Tibial artery (tissue), 4 donors: ENCODE data around the gene WNK1.

Source experiments
- DNase-seq, 2 donors: peaks; one replicate each; pipeline ENCODE4 v3.0.0-alpha.2; 2019
- H3K27ac ChIP-seq, 2 donors: fragments of 200-600 bp; sonication (generic) in 1 of 2; 1 replicate in 1 of 2; 2 replicates in 1 of 2; pipeline ENCODE4 v1.5.1; 2018 to 2019; ENCODE audit warnings: mild to moderate bottlenecking in 1 of 2
- H3K27me3 ChIP-seq, 2 donors: fragments of 200-600 bp; sonication (generic) in 1 of 2; one replicate each; pipeline versions ENCODE4 v1.5.1 to v1.6.0; 2016 to 2019
- H3K36me3 ChIP-seq, 3 donors: fragments of 200-600 bp; sonication (generic) in 2 of 3; one replicate each; pipeline ENCODE4 v1.5.1; 2016 to 2019; ENCODE audit warnings: mild to moderate bottlenecking in 2 of 3
- H3K4me1 ChIP-seq, 4 donors: fragments of 200-600 bp; sonication (generic) in 2 of 4; 1 replicate in 3 of 4; 2 replicates in 1 of 4; pipeline ENCODE4 v1.5.1; 2016 to 2019
- H3K4me3 ChIP-seq, 2 donors: fragments of 200-600 bp; sonication (generic) in 1 of 2; 1 replicate in 1 of 2; 2 replicates in 1 of 2; pipeline ENCODE4 v1.5.1; 2018 to 2019; ENCODE audit warnings: mild to moderate bottlenecking in 2 of 2
- H3K9me3 ChIP-seq, 3 donors: fragments of 200-600 bp; sonication (generic) in 1 of 3; one replicate each; pipeline ENCODE4 v1.5.1; 2016 to 2019
- intact Hi-C: fragments of 100-400 bp; cut with DNase I; formaldehyde crosslinking; loops from one replicate; pipeline ENCODE4 v1.15.0; 2023; ENCODE audit warnings: low total_unique reads
- TF ChIP-seq, protein P1 (sequence below), 2 experiments: fragments of 200-600 bp in 1 of 2; fragments of 450-650 bp in 1 of 2; IDR thresholded peaks; one replicate each; pipeline ENCODE4 v1.5.1; 2017 to 2019; ENCODE audit warnings: antibody characterized with exemption in 2 of 2, mild to moderate bottlenecking in 1 of 2, moderate library complexity in 1 of 2

Gene WNK1

DNA sequence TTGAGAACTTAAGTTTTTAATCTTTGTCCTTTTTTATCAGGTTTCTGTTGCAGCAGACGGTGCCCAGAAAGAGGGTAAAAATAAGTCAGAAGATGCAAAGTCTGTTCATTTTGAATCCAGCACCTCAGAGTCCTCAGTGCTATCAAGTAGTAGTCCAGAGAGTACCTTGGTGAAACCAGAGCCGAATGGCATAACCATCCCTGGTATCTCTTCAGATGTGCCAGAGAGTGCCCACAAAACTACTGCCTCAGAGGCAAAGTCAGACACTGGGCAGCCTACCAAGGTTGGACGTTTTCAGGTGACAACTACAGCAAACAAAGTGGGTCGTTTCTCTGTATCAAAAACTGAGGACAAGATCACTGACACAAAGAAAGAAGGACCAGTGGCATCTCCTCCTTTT is 143.7 kb downstream of the WNK1 start:
- Histone ChIP-seq H3K4me3 (no peak overlapping the region), H3K27me3 (no peaks in the 10 kb centered on the region), H3K36me3 (peaks cover 79 to 99% (median 84%) of the 10 kb centered on the region in 3 donors), H3K4me1 (peaks cover 0 to 15% (median 0%) of the 10 kb centered on the region in 4 donors), H3K27ac (peak overlapping the region; percentile 12 to 43), H3K9me3 (no peaks in the 10 kb centered on the region)
- no peak for DNase-seq
- TF ChIP-seq, protein P1, sequence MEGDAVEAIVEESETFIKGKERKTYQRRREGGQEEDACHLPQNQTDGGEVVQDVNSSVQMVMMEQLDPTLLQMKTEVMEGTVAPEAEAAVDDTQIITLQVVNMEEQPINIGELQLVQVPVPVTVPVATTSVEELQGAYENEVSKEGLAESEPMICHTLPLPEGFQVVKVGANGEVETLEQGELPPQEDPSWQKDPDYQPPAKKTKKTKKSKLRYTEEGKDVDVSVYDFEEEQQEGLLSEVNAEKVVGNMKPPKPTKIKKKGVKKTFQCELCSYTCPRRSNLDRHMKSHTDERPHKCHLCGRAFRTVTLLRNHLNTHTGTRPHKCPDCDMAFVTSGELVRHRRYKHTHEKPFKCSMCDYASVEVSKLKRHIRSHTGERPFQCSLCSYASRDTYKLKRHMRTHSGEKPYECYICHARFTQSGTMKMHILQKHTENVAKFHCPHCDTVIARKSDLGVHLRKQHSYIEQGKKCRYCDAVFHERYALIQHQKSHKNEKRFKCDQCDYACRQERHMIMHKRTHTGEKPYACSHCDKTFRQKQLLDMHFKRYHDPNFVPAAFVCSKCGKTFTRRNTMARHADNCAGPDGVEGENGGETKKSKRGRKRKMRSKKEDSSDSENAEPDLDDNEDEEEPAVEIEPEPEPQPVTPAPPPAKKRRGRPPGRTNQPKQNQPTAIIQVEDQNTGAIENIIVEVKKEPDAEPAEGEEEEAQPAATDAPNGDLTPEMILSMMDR (IDR thresholded peaks at IDR 0.05): no peak
- intact Hi-C loops: no loop called here

- H3K4me1 ChIP-seq: peaks cover 0 to 15% (median 0%) of the 10 kb centered on the region in 4 donors
- H3K9me3 ChIP-seq: no peaks in the 10 kb centered on the region
- no peaks in the 10 kb centered on the region for H3K27me3 ChIP-seq
- TF ChIP-seq, protein P1 (IDR thresholded peaks at IDR 0.05): no peak
- intact Hi-C loops: no loop called here
- peaks cover 86 to 100% (median 89%) of the 10 kb centered on the region in 3 donors for H3K36me3 ChIP-seq
- H3K27ac ChIP-seq: peak overlapping the region in 1 of 2 donors; percentile 1
- DNase-seq: no peak
- H3K4me3 ChIP-seq: no peak overlapping the region
Measured at GRCh38 chr12:897386-897785, 145.0 kb downstream of the WNK1 start.

DNA sequence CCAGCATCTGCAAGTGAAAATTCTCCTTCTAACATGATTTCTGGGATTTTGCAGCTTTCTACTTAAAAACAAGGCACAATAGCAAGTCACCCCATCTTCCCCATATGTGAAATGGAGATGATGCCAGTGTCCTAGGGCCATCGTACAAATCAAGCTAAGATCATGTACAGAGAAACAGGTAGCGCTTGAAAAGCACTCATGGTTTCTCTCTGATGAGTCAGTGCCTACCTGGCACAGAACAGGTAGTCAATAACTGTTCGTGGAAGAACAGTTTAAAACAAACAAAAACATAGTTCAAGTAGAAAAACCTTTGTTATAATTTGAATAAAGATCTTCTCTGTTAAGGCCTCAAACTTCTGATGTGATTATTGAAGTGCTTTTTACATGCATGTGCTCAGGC is 150.2 kb downstream of the WNK1 start:
- Histone ChIP-seq H3K27me3 (no peaks in the 10 kb centered on the region), H3K36me3 (peaks cover 85 to 100% (median 88%) of the 10 kb centered on the region in 3 donors), H3K4me1 (peaks cover 0 to 8% (median 0%) of the 10 kb centered on the region in 4 donors), H3K9me3 (no peaks in the 10 kb centered on the region), H3K4me3 (no peak overlapping the region), H3K27ac (no peak overlapping the region)
- intact Hi-C loops: no loop called here
- no peak for DNase-seq
- TF ChIP-seq, protein P1 (IDR thresholded peaks at IDR 0.05): no peak

DNA sequence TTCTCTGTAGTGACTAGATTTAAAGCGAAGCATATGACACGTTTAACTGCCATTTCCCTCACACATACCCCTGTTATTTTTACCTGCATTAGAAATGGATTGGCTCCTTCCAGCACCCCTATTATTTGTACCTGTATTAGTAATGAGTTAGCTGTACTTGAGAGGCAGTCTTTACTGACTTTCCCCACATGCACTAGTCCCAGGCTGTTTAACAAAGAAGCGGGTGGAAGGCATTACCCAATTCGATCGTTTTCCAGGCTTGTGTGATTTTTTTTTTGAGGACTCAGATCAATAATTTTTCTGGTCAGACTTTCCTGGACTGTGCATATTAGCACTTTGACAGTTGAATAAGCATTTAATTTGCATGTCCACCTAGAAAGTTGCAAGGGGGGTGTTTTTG is 150.7 kb downstream of the WNK1 start:
- H3K36me3 ChIP-seq: peaks cover 85 to 100% (median 88%) of the 10 kb centered on the region in 3 donors
- H3K27ac ChIP-seq: no peak overlapping the region
- no peaks in the 10 kb centered on the region for H3K27me3 ChIP-seq
- H3K4me3 ChIP-seq: no peak overlapping the region
- H3K9me3 ChIP-seq: no peaks in the 10 kb centered on the region
- no peak for DNase-seq
- H3K4me1 ChIP-seq: peaks cover 0 to 6% (median 0%) of the 10 kb centered on the region in 4 donors
- TF ChIP-seq, protein P1 (IDR thresholded peaks at IDR 0.05): no peak
- intact Hi-C loops: no loop called here

GRCh38 chr12:904010-904414 is 151.6 kb downstream of the WNK1 start:
- no peak for DNase-seq
- no peak overlapping the region for H3K4me3 ChIP-seq
- no peaks in the 10 kb centered on the region for H3K27me3 ChIP-seq
- H3K27ac ChIP-seq: no peak overlapping the region
- intact Hi-C loops: no loop called here
- H3K4me1 ChIP-seq: no peaks in the 10 kb centered on the region
- TF ChIP-seq, protein P1 (IDR thresholded peaks at IDR 0.05): no peak
- peaks cover 89 to 100% (median 90%) of the 10 kb centered on the region in 3 donors for H3K36me3 ChIP-seq
- H3K9me3 ChIP-seq: no peaks in the 10 kb centered on the region
